Astrocyte of the cerebellum (primary cell): ENCODE results near the gene CD46.
"Not testable (repeated sequence)": the region's sequence is repeated elsewhere in the genome, so short reads cannot be mapped to it uniquely, and the experiment has no call there.

ENCODE experiments used
- DNase-seq: peaks from one replicate; pipeline ENCODE4 v3.0.0-alpha.2; 2011; ENCODE audit warnings: low read depth
- H3K4me3 ChIP-seq: 2 replicates; pipeline ENCODE4 v1.5.1; 2011; ENCODE audit warnings: mild to moderate bottlenecking, low read depth, low read length, moderate library complexity
- in situ Hi-C: cut with HindIII; loops from 2 replicates; pipeline ENCODE4 v1.10.0; 2017; ENCODE audit warnings: low sequenced_read_pairs
- TF ChIP-seq, protein P1 (sequence below): IDR thresholded peaks from 2 replicates; pipeline ENCODE4 v1.5.1; 2012; ENCODE audit warnings: low read length, low read depth, moderate library complexity, mild to moderate bottlenecking; ENCODE audit errors: missing control alignments

The CD46 gene

GRCh38 chr1:207747627-207748492 is 4.0 kb upstream of the CD46 start:
- DNase-seq = no peak
- no peak overlapping the region for H3K4me3 ChIP-seq
- TF ChIP-seq, protein P1, sequence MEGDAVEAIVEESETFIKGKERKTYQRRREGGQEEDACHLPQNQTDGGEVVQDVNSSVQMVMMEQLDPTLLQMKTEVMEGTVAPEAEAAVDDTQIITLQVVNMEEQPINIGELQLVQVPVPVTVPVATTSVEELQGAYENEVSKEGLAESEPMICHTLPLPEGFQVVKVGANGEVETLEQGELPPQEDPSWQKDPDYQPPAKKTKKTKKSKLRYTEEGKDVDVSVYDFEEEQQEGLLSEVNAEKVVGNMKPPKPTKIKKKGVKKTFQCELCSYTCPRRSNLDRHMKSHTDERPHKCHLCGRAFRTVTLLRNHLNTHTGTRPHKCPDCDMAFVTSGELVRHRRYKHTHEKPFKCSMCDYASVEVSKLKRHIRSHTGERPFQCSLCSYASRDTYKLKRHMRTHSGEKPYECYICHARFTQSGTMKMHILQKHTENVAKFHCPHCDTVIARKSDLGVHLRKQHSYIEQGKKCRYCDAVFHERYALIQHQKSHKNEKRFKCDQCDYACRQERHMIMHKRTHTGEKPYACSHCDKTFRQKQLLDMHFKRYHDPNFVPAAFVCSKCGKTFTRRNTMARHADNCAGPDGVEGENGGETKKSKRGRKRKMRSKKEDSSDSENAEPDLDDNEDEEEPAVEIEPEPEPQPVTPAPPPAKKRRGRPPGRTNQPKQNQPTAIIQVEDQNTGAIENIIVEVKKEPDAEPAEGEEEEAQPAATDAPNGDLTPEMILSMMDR = no peak
- in situ Hi-C loops = no loop called here

GRCh38 chr1:207748737-207749528 is 2.9 kb upstream of the CD46 start:
- TF ChIP-seq, protein P1 = no peak
- H3K4me3 ChIP-seq = no peak overlapping the region
- DNase-seq = no peak
- in situ Hi-C loops = no loop called here

DNA sequence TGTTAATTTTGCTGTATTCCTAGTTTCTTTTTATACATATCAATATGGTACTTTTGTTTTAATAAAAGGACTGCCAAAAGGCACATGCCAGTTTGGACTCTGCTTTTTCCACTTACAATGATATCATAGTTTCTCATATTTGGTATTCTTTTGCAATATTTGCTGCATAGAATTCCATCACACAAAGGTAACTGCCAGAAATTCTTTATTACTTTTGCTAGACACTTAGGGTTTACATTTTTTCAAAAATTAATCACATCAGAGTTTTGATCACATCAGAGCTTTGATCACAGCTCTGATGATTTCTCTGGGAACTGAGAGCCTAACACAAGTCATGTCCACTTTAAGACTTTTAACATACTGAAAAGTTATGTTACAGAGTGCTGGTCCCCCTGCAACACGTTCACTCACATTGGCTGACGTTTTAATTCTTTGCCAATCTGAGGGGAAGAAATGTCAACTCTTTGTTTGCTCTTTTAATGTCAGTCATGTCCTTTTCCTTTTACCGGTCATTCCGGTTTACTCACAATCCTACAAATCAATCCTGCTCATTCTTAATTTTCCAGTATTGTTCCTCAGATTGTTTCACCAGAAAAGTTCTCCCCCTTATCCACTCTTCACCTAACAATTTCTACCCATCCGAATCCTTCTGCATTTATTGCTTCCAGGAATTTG is 1.1 kb upstream of the CD46 start:
- DNase-seq = no peak
- TF ChIP-seq, protein P1 = no peak
- in situ Hi-C loops = no loop called here
- no peak overlapping the region for H3K4me3 ChIP-seq

- in situ Hi-C loops, DNase-seq: not testable (repeated sequence)
- H3K4me3 ChIP-seq = peak overlapping the region; percentile 93
Measured at GRCh38 chr1:207751463-207751789, 428 bp upstream of the CD46 start.

DNA sequence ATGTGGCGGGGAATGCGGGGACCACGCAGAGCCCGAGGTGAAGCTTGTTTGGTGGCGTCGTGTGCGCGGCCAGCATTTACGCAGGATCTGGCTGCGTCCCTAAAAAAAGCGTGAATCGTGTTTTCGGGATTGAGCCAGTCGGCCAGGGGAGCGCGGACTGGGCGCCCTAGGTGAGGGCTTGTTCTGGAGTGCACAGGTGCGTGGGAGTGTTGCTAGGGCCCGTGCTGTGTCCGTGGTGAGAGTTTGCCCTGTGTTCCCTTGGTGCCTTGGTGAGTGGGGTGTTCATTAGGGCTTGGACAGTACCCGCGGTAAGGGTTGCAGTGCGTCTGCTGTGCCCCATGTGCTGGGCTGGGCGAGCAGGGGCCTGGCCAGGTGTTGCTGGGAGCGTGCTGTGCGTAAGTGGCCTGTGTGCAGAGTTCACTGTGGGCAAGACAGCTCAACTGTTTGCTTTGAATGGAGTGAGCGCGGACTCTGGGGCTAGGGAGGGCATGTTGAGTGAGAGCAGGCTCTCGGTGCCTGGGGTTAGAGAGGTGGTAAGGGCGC is 673 bp downstream of the CD46 start:
- DNase-seq = no peak
- in situ Hi-C loops = no loop called here
- TF ChIP-seq, protein P1 = no peak
- H3K4me3 ChIP-seq = peak overlapping the region; percentile 93

DNA sequence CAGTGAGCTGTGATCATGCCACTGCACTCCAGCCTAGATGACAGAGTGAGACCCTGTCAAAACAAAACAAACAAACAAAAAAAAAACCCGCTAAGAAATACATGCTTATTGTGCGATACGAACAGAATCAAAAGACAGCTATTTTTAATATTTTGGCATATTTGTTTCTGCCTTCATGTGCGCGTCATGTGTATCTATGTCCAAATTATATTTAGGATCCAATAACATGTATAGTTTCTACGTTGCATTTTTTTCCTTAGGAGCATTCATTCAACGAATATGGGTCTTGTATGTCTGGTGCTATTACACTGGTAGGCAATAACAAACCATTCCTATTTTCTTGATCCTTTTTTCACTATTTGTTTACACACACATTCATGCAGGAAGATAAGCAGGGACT is 1.8 kb downstream of the CD46 start:
- TF ChIP-seq, protein P1 = no peak
- H3K4me3 ChIP-seq = peak overlapping the region; percentile 93
- in situ Hi-C loops = no loop called here
- DNase-seq = no peak
